HG03432 (cell line): ENCODE data around the gene SDF2L1.
A peak's percentile ranks its signal among the peaks of the same experiment; 100 is the strongest.
"Not testable (repeated sequence)": the region's sequence is repeated elsewhere in the genome, so short reads cannot be mapped to it uniquely, and the experiment has no call there.

Experiments
- ATAC-seq: cut with Tn5 transposase; IDR thresholded peaks from one replicate; pipeline ENCODE4 v1.9.1; 2021; ENCODE audit warnings: mild to moderate bottlenecking, moderate library complexity; ENCODE audit not compliant: unreplicated experiment

The SDF2L1 gene

GRCh38 chr22:21659864-21660525 is 17.9 kb downstream of the SDF2L1 start:
- no peak for ATAC-seq

DNA sequence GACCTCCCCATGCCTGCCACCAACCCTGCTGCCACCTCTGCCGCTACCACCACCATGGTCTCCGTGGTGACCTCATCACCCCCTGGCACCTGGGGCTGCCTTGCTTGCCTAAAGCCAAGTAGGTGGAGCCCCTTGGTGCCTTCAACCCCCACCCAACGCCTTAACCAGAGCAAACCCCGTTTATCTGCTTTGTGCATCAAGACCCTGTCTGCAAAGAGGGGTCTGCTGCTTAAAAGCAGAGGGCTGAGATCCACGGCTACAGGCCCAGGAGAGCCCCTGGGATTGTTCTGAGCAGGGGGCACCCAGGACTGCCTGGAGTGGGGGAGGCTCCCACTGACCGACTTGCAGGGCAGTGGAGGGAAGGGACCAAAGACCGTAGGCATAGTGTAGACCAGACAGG is 18.8 kb downstream of the SDF2L1 start:
- ATAC-seq, result no peak

GRCh38 chr22:21661991-21662390 is 19.9 kb downstream of the SDF2L1 start:
- no peak for ATAC-seq

DNA sequence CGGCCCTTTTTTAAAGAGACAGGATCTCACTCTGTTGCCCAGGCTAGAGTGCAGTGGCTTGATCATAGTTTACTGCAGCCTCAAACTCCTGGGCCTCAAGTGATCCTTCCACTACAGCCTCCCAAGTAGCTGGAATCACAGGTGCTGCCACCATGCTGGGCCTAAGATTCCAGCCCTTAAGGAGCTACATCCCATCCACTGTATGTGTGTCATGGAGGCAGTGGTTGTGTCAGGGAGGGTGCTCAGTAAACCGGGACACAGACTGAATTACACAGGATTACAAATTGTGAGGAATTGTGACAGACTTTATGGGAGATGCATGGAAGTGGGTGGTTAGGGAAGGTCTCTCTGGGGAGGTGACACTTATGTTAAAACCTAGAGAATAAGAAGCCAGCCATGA is 21.6 kb downstream of the SDF2L1 start:
- no peak for ATAC-seq

DNA sequence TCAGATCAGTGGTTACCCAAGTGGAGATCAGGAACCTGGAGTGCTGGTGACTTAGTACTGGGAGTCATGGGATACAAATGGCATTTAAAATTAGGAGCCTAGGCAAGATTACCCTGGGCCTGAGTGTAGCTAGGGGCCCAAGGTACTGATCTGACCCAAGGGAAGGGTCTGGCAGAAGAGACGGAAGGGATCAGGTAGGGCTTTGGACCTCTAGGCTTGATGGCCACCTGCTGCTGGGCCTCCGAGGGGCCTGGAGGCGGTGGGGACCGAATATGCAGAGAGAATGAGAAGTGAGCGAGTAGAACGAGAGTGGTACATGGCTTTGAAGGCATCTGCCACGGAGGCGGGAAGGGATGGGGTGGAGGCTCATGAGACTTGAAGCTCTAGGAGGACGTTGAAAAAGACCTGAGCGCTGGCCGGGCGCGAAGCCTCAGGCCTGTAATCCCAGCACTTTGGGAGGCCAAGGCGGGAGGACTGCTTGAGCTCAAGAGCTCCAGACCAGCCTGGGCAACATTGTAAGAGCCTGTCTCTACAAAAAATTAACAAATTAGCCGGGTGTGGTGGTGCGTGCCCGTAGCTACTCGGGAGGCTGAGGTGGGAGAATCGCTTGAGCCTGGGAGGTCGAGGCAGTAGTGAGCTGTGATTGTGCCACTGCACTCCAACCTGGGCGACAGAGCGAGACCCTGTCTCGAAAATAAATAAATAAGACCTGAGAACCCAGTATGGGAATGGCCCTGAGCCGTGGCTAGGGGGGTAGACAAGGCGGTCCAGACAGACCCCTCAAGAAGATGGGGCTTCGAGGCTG is 23.1 kb downstream of the SDF2L1 start:
- peak; percentile 3 for ATAC-seq

DNA sequence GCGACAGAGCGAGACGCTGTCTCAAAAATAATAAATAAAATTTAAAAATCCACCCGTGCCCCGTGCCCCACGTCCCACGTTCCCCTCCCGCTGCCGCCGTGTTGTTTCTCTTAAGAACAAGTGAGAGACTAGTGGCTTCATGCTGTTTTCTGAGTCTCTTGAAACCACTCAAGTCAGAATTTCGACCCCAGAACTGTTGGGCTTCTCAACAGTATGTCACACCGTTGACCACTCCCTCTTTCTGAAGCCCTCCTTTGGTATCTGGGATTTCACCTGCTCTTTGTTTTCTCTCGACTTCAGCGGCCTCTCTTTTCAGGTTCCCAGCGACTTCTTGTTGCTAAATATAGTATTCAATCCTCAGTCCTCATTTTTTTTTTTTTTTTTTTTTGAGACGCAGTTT is 24.7 kb downstream of the SDF2L1 start:
- no peak for ATAC-seq

DNA sequence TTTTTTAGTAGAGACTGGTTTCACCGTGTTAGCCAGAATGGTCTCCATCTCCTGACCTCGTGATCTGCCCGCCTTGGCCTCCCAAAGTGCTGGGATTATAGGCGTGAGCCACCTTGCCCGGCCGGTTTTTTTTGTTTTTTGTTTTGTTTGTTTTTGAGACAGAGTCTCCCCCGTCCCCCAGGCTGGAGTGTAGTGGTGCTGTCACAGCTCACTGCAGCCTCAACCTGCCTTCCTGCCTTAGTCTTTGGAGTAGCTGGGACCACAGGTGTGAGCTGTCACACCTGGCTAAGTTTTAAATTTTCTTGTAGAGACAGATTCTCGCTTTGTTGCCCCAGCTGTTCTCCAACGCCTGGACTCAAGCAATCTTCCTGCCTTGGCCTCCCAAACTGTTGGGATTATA is 26.9 kb downstream of the SDF2L1 start:
- no peak for ATAC-seq

DNA sequence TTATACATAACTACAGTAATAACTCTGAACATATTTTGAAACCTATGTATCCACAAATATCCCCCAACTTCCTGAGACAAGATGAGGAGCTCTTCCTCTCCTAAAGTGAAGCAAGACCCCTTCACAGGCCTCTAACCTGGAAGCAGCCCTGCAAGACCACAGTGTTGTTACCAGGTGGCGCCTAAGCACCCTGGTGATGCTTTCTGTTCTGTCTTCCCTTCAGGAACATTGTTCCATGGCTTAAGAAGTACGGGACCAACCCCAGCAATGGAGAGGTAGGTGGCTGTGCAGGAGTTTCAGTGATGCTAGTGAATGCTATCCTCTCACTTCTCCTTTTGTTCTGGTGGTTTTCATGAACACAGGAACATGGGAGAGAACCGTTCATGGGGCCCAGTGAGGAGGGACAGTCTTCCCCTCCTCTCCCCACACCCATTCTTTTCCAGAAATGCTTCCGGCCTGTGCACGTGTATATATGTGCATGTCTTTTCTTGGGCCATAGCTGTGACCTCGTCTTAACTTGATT is 30.1 kb downstream of the SDF2L1 start:
- no peak for ATAC-seq

GRCh38 chr22:21673534-21674321 is 31.6 kb downstream of the SDF2L1 start:
- no peak for ATAC-seq

GRCh38 chr22:21674638-21675245 is 32.6 kb downstream of the SDF2L1 start:
- no peak for ATAC-seq

- ATAC-seq, result no peak
These were observed 35.7 kb downstream of the SDF2L1 start for GRCh38 chr22:21677606-21678443.

DNA sequence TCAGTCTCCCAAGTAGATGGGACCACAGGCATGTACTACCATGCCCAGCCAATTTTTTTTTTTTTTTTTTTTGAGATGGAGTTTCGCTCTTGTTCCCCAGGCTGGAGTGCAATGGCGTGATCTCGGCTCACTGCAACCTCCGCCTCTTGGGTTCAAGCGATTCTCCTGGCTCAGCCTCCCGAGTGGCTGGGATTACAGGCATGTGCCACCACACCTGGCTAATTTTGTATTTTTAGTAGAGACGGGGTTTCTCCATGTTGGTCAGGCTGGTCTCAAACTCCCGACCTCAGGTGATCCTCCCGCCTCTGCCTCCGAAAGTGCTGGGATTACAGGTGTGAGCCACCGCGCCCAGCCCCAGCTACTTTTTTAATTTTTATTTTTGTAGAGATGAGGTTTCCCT is 36.7 kb downstream of the SDF2L1 start:
- ATAC-seq, result not testable (repeated sequence)

GRCh38 chr22:21679383-21679782 is 37.3 kb downstream of the SDF2L1 start:
- no peak for ATAC-seq

- no peak for ATAC-seq
These were observed 38.9 kb downstream of the SDF2L1 start for GRCh38 chr22:21680830-21681565.

- no peak for ATAC-seq
These were observed 39.7 kb downstream of the SDF2L1 start for GRCh38 chr22:21681566-21682370.

DNA sequence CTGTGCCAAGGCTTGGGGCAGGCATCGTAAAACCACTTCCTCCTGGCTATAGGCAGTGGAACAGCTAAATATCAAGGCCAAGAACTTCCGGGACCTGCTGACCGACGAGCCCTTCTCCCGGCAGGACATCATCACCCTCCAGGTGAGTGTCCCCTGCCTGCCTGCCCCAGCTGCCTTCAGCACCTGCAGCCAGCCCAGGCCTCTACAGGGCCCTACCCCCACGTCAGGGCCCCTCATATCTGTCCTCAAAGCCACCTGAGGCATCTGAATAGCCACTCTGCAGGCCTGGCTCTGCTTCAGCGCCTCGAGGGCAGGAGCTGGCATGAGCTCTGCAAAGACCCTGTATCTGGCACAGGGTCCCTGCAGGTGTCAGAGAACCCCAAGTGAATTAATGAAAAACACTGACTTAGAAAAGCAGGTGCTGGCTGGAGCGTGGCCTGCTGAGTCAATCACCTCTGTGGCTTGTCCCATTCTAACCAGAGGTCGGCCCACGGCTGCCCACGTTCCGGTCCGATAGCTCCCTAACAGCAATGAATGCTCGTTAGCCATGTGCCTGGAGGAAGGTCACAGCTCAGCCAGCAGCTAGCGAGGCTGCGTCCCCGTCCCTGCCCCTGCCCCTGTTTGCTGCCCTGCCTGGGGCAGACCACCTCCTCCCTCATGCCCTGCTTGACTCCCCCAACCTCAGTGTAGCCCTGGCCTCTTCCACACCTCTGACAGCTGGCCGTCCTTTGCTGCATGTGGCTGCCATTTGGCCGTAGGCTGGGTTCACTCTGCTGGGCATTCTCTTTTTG is 40.5 kb downstream of the SDF2L1 start:
- no peak for ATAC-seq

DNA sequence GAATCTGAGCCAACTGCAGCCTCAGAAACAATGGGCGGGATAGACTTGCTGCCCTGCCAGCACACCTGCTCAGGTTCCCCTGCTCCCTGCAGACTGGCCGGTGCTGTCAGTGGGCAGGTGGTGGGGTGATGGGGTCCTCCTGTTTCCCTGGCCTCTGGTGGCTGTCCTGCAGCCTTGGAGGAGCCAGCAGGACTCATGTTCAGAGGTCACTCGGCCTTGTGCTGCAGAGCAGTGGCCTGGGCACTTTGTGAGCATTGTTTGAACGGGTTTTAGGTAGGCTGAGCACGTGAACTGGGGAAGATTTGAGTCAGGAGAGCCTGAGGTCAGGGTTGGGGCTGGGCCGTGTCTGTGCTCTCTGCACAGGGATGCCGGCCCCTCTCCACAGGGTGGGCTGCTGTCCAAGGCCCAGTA is 41.3 kb downstream of the SDF2L1 start:
- ATAC-seq, result no peak
